ENCODE measurements around the gene SUSD1.

GRCh38 chr9:112012026-112012902 lies 162.8 kb downstream of the SUSD1 start:
- no peak for TF ChIP-seq CTCF (IDR thresholded peaks at IDR 0.05; ENCODE audit: poor library complexity)
- no peak for TF ChIP-seq EZH2 (IDR thresholded peaks at IDR 0.05; ENCODE audit: borderline replicate concordance)
- TF ChIP-seq EZH2phosphoT487 (IDR thresholded peaks at IDR 0.05; ENCODE audit: low read depth, severe bottlenecking, unreplicated experiment): no peak
